NOMO-1 treated with DMSO at 0.1 percent for 48 hours (cell line): ENCODE data around the gene ARHGEF40.

Experiments used
- DNase-seq: peaks from one replicate; lab custom pipeline; 2025; ENCODE audit not compliant: unreplicated experiment; lab: John Stamatoyannopoulos, UW

Gene ARHGEF40

GRCh38 chr14:21113369-21113768 lies 43.3 kb downstream of the ARHGEF40 start:
- DNase-seq, result no peak

- no peak for DNase-seq
Observed at GRCh38 chr14:21118933-21119332, 48.8 kb downstream of the ARHGEF40 start.

GRCh38 chr14:21120686-21121085 lies 50.6 kb downstream of the ARHGEF40 start:
- peak; percentile 67 for DNase-seq

GRCh38 chr14:21121122-21121521 lies 51.0 kb downstream of the ARHGEF40 start:
- no peak for DNase-seq

DNA sequence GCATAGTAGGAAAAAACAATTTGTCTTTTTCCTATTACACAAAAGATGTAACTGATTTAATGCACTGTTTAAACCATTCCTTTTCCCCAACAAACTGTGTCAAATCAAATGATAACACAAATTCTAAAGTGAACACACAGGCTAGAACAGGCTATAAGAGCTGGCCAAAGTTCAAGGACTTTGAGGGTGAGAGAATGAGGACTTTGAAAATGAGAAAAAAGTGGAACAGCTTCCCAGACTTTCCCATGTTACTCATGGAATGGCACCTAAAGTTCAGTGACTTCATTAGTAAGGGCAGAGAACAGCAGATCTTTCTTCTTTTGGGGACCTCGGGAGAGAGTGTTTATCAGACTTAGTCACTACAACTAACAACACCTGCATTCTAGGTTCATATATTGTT lies 53.3 kb downstream of the ARHGEF40 start:
- no peak for DNase-seq

GRCh38 chr14:21133901-21134300 lies 63.8 kb downstream of the ARHGEF40 start:
- DNase-seq, result no peak

- DNase-seq, result peak; percentile 30
Observed at GRCh38 chr14:21136024-21136423, 65.9 kb downstream of the ARHGEF40 start.
